ENCODE data around the gene WDR45B.

The WDR45B gene

DNA sequence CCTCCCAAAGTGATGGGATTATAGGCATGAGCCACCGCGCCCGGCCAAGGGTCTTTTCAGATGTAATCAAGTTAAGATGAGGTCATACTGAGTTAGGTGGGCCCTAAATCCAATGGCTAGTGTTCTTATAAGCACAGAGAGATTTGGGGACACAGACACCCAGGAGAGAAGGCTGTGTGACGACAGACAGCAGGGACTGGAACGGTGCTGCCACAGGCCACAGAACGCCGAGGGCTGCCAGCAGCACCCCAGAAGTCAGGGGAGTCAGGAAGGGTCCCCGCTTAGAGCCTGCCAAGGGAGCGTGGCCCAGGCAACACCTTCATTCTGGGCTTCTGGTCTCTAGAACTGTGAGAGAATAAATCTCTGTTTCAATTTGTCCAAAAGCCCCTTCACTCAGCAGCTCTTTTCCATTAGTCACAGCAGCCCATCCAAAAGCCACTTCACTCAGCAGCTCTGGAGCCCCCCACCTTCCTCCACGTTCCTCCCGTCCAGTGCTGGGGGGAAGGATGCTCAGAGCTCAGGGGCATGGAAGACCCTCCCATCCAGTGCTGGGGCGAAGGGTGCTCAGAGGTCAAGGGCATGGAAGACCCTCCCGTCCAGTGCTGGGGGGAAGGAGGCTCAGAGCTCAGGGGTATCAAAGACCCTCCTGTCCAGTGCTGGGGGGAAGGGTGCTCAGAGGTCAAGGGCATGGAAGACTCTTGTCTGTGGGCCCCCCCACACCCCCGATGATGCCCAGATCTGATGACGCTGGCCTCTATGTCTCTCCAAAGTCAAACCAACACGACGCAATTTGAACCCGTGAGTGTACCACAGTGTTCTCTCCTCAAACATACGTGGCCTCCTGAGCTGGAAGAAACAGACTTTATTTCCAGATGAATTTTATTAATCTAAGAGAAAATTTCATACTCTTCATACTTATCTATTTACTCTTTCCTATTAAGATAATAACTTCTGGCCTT is 38.4 kb upstream of the WDR45B start:
- no peak overlapping the region for H3K4me3 ChIP-seq (ENCODE audit: control insufficient read depth, low read depth, low read length)
- no peak for DNase-seq (ENCODE audit: low read depth)
- TF ChIP-seq, protein P1, sequence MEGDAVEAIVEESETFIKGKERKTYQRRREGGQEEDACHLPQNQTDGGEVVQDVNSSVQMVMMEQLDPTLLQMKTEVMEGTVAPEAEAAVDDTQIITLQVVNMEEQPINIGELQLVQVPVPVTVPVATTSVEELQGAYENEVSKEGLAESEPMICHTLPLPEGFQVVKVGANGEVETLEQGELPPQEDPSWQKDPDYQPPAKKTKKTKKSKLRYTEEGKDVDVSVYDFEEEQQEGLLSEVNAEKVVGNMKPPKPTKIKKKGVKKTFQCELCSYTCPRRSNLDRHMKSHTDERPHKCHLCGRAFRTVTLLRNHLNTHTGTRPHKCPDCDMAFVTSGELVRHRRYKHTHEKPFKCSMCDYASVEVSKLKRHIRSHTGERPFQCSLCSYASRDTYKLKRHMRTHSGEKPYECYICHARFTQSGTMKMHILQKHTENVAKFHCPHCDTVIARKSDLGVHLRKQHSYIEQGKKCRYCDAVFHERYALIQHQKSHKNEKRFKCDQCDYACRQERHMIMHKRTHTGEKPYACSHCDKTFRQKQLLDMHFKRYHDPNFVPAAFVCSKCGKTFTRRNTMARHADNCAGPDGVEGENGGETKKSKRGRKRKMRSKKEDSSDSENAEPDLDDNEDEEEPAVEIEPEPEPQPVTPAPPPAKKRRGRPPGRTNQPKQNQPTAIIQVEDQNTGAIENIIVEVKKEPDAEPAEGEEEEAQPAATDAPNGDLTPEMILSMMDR (conservative IDR thresholded peaks at IDR 0.05; ENCODE audit: control insufficient read depth, insufficient read depth, low read depth, low read length), result no peak

DNA sequence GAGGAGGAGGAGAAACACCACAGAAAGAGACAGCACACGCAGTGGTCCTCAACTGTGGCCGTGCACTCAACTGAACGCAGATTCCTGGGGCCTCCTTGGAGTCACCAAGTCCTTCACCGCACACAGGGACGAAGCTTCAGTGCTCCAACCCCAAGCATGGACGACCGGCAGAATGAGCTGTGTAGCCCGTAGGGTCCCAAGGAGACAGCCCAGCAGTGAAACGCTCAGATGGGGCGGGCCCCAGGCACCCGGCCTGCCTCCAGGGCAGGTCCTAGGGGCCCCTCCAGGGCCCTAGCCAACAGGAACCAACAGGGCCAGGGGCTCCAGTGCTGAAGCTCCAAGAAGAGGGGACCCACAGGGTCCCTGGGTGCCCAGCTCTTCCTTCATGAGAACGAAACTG is 37.0 kb upstream of the WDR45B start:
- H3K4me3 ChIP-seq (ENCODE audit: control insufficient read depth, low read depth, low read length), result no peak overlapping the region
- TF ChIP-seq, protein P1 (conservative IDR thresholded peaks at IDR 0.05; ENCODE audit: control insufficient read depth, insufficient read depth, low read depth, low read length), result no peak
- DNase-seq (ENCODE audit: low read depth), result no peak

DNA sequence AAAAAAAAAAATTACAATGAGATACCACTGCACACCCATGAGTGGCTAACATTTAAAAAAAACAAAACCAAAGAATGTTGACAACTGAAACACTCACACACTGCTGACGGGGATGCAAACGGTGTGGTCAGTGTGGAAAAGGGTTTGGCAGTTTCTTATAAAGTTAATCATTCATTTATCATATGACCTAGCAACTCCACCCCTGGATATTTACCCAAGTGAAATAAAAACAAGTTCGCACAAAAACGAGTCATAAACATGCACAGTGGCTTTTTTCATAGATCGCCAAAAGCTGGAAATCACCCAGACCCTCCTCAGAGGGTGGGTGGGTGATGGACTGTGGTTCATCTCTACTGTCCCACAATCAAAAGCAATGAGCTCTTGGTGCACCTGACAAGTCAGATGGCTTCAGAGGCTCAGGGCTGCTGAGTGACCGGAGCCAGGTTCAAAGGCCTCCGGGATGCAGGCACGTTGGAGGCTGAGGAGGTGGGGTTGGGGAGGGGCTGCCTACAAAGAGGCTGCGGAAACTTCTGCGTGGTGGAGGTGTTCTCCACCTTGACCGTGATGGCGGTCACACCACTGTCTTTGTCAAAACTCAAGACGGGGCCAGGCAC is 36.1 kb upstream of the WDR45B start:
- peak; percentile 32 for DNase-seq (ENCODE audit: low read depth)
- no peak overlapping the region for H3K4me3 ChIP-seq (ENCODE audit: control insufficient read depth, low read depth, low read length)
- TF ChIP-seq, protein P1 (conservative IDR thresholded peaks at IDR 0.05; ENCODE audit: control insufficient read depth, insufficient read depth, low read depth, low read length), result no peak

DNA sequence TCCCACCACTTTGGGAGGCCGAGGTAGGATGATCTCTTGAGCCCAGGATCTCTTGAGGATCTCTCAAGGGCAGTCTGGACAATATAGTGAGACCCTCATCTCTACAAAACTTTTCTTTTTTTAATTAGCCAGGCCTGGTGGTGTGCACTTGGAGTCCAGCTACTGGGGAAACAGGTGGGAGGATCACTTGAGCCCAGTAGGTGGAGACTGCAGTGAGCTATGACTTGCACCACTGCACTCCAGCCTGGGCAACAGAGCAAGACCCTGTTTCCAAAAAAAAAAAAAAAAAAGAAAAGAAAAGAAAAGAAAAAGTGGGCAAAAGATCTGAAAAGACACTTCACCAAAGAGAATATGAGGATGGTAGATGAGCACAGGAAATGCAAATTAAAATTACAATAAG is 35.3 kb upstream of the WDR45B start:
- TF ChIP-seq, protein P1 (conservative IDR thresholded peaks at IDR 0.05; ENCODE audit: control insufficient read depth, insufficient read depth, low read depth, low read length), result no peak
- no peak overlapping the region for H3K4me3 ChIP-seq (ENCODE audit: control insufficient read depth, low read depth, low read length)
- no peak for DNase-seq (ENCODE audit: low read depth)

DNA sequence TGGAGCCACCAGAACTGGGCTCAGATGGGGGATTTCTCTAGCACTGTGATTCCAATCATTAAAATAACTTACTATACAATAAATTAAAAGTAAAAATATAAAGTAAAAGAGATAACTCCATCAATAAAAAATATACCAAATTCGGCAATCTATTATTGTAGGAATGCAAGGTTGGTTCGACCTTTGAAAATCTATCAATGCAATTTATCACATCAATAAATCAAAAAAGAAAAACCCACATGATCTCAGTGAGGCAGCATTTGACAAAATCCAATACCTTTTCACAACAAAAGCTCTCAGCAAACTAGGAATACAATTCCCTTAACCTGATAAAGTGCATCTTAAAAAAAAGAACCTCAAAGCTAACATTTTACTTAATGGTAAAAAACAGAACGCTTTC is 33.3 kb upstream of the WDR45B start:
- no peak overlapping the region for H3K4me3 ChIP-seq (ENCODE audit: control insufficient read depth, low read depth, low read length)
- TF ChIP-seq, protein P1 (conservative IDR thresholded peaks at IDR 0.05; ENCODE audit: control insufficient read depth, insufficient read depth, low read depth, low read length), result no peak
- no peak for DNase-seq (ENCODE audit: low read depth)

DNA sequence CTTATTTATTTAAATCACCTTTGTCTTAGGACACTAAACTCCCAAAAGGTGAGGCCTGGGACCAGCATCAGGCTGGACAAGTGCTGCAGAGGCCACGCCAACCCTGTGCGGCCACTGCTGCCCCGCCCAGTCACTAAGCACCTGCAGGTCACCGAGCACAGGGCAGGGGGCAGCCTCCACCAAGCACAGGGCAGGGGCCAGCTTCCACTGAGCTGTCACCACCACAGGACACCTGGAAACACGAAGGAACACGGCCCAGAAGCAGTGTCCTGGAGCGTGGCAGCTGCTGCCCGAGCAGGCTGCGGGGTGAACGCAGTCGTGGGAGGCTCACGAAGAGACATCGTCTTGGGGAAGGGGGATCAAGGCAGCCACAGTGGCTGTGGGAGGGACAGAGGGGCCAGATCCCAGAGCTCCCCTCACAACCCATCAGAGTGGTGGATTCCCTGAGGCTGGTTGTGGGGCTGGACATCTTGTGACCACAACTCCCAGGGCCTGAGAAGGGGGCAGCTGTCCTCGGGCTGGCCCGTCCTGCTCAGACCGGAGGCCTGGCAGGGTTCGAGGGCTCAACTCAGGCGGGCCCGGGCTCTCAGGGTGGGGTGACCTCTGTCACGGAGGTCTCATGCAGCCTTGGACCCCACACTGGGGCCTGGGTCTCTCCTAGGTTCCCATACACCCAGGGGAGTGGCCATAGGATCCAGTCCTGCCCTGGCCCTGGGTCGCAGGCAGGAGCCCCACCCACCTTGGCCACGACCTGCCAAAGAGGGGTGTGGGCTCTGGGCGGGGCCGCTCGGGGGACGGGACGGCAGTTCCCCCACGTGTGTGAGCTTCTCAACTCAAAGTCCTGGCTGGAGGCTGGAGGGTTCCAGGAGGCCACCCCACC is 31.6 kb upstream of the WDR45B start:
- H3K4me3 ChIP-seq (ENCODE audit: control insufficient read depth, low read depth, low read length), result no peak overlapping the region
- TF ChIP-seq, protein P1 (conservative IDR thresholded peaks at IDR 0.05; ENCODE audit: control insufficient read depth, insufficient read depth, low read depth, low read length), result no peak
- DNase-seq (ENCODE audit: low read depth), result no peak

All from fibroblast of mammary gland (primary cell).